NB4 (cell line): ENCODE data around the gene TCF4.

Source experiments
- POLR2A ChIP-seq: IDR thresholded peaks from 2 replicates; pipeline ENCODE4 v1.6.1; 2011; ENCODE audit warnings: mild to moderate bottlenecking; ENCODE audit not compliant: insufficient read length; ENCODE audit errors: extremely low read depth
- TF ChIP-seq, protein P1 (sequence below): IDR thresholded peaks from one replicate; pipeline ENCODE4 v1.5.1; 2012; ENCODE audit warnings: low read depth, low read length

DNA sequence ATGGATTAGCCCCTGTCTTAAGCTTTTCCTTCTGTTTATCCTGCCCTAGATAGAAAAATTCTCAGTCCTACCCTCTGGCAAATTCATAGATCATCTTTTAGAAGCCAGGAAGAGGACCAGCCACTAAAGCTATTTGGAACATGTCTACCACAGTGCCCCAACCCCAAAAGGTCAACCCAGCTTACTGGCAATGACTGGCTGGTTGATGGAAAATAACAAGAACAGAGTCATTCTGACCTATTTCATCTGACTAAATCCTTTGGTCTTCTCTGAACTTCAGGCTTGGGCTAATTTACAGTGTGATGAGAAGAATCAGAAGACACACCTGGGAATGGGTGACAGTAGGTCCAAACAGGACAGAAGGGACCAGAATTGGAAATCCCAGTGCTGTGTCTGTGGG is 401.4 kb downstream of the TCF4 start:
- TF ChIP-seq POLR2A: no peak
- TF ChIP-seq, protein P1, sequence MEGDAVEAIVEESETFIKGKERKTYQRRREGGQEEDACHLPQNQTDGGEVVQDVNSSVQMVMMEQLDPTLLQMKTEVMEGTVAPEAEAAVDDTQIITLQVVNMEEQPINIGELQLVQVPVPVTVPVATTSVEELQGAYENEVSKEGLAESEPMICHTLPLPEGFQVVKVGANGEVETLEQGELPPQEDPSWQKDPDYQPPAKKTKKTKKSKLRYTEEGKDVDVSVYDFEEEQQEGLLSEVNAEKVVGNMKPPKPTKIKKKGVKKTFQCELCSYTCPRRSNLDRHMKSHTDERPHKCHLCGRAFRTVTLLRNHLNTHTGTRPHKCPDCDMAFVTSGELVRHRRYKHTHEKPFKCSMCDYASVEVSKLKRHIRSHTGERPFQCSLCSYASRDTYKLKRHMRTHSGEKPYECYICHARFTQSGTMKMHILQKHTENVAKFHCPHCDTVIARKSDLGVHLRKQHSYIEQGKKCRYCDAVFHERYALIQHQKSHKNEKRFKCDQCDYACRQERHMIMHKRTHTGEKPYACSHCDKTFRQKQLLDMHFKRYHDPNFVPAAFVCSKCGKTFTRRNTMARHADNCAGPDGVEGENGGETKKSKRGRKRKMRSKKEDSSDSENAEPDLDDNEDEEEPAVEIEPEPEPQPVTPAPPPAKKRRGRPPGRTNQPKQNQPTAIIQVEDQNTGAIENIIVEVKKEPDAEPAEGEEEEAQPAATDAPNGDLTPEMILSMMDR: no peak
